ENCODE data around the gene ACOT7.

DNA sequence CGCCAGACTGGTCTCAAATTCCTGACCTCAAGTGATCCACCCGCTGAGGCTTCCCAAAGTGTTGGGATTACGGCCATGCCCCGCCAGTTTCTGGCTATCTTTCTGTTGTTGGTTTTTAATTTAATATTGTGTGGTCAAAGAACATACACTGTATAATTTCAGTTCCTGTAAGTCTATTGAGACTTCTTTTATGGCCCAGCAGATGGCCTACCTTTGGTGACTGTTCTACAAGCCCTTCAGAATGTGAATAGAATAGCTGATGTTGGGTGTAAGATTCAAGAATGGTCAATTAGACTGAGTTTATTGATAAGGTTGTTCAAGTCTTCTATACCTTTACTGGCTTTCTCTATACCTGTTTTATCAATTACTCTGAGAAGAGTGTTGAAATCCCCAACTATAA is 15.5 kb upstream of the ACOT7 start:
- TF ChIP-seq, protein P1, sequence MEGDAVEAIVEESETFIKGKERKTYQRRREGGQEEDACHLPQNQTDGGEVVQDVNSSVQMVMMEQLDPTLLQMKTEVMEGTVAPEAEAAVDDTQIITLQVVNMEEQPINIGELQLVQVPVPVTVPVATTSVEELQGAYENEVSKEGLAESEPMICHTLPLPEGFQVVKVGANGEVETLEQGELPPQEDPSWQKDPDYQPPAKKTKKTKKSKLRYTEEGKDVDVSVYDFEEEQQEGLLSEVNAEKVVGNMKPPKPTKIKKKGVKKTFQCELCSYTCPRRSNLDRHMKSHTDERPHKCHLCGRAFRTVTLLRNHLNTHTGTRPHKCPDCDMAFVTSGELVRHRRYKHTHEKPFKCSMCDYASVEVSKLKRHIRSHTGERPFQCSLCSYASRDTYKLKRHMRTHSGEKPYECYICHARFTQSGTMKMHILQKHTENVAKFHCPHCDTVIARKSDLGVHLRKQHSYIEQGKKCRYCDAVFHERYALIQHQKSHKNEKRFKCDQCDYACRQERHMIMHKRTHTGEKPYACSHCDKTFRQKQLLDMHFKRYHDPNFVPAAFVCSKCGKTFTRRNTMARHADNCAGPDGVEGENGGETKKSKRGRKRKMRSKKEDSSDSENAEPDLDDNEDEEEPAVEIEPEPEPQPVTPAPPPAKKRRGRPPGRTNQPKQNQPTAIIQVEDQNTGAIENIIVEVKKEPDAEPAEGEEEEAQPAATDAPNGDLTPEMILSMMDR (conservative IDR thresholded peaks at IDR 0.05; ENCODE audit: low read length): peak; percentile 32; the same call in 1 of the 2 replicates
- no peak for TF ChIP-seq EZH2phosphoT487 (IDR thresholded peaks at IDR 0.05; ENCODE audit: borderline replicate concordance, low read depth, low read length)

Data from OCI-LY7 (cell line).